CD4-positive, alpha-beta memory T cell (primary cell): Measurements from ENCODE around the gene C11orf91. TPM values are rescaled to one million over a fixed set of nuclear protein-coding genes. Genes with fewer than 3 reads are reported as not detected.

ENCODE experiments used
- CTCF ChIA-PET: fragments of 350-600 bp; sonication (Branson Sonifier 250); formaldehyde crosslinking; loops from one replicate; lab custom pipeline; 2021; ENCODE audit warnings: inconsistent platforms; ENCODE audit not compliant: partially characterized antibody; lab: Charles Lee
- POLR2A ChIA-PET: fragments of 350-600 bp; sonication (Branson Sonifier 250); formaldehyde crosslinking; loops from one replicate; lab custom pipeline; 2021; ENCODE audit not compliant: partially characterized antibody; lab: Charles Lee
- DNase-seq, 5 donors: peaks; one replicate each; pipeline versions ENCODE4 v3.0.0 to v3.0.0-alpha.2; 2020 to 2022; ENCODE audit warnings: mixed read lengths in 1 of 5
- H3K27ac ChIP-seq: one replicate; pipeline ENCODE4 v1.7.0; 2013; ENCODE audit warnings: low read depth, low read length
- H3K27me3 ChIP-seq: 2 replicates; pipeline ENCODE4 v1.7.0; 2013; ENCODE audit warnings: mild to moderate bottlenecking, low read length, moderate library complexity; ENCODE audit not compliant: insufficient read depth
- H3K36me3 ChIP-seq: 2 replicates; pipeline ENCODE4 v1.7.0; 2013; ENCODE audit warnings: mild to moderate bottlenecking, low read length, moderate library complexity; ENCODE audit not compliant: insufficient read depth
- H3K4me1 ChIP-seq: 2 replicates; pipeline ENCODE4 v1.7.0; 2013; ENCODE audit warnings: mild to moderate bottlenecking, low read length, moderate library complexity; ENCODE audit not compliant: insufficient read depth
- H3K4me3 ChIP-seq, 2 donors: one replicate each; pipeline ENCODE4 v1.7.0; 2013; ENCODE audit warnings: low read length in 2 of 2, mild to moderate bottlenecking in 1 of 2
- H3K9me3 ChIP-seq, 2 donors: one replicate each; pipeline ENCODE4 v1.7.0; 2013; ENCODE audit warnings: low read length in 2 of 2, control low read depth in 1 of 2; ENCODE audit not compliant: control insufficient read depth in 1 of 2
- H3K27ac Mint-ChIP-seq, 7 donors: one replicate each; pipeline ENCODE4 v1.8.0; 2020 to 2021; ENCODE audit warnings: mixed read lengths in 7 of 7, mild to moderate bottlenecking in 6 of 7, inconsistent platforms in 3 of 7, moderate library complexity in 3 of 7
- H3K27me3 Mint-ChIP-seq, 2 donors: one replicate each; pipeline ENCODE4 v1.8.0; 2020 to 2021; ENCODE audit warnings: mixed read lengths in 2 of 2
- H3K36me3 Mint-ChIP-seq, 2 donors: one replicate each; pipeline ENCODE4 v1.8.0; 2020 to 2021; ENCODE audit warnings: mixed read lengths in 2 of 2, inconsistent platforms in 1 of 2, mild to moderate bottlenecking in 1 of 2
- H3K4me1 Mint-ChIP-seq, 4 donors: one replicate each; pipeline ENCODE4 v1.8.0; 2020 to 2021; ENCODE audit warnings: mixed read lengths in 4 of 4, mild to moderate bottlenecking in 1 of 4
- H3K4me3 Mint-ChIP-seq, 8 donors: one replicate each; pipeline ENCODE4 v1.8.0; 2020 to 2021; ENCODE audit warnings: mixed read lengths in 8 of 8, mild to moderate bottlenecking in 7 of 8, moderate library complexity in 6 of 8, inconsistent platforms in 3 of 8
- H3K9me3 Mint-ChIP-seq, 8 donors: one replicate each; pipeline ENCODE4 v1.8.0; 2020 to 2021; ENCODE audit warnings: mixed read lengths in 8 of 8, mild to moderate bottlenecking in 5 of 8, inconsistent platforms in 3 of 8, moderate library complexity in 1 of 8
- intact Hi-C: fragments of 100-400 bp; cut with micrococcal nuclease; formaldehyde crosslinking; loops from one replicate; pipeline ENCODE4 v1.15.1; 2023
- polyA plus RNA-seq, 2 donors: library from polyadenylated mRNA; unstranded; fragments of 300-500 nt; fragmentation: Illumina TruSeq; gene quantifications; one replicate each; pipeline ENCODE4 v1.2.3, GENCODE V29; 2021
- total RNA-seq, 2 experiments: library from RNA; stranded (reverse); gene quantifications; one replicate each; pipeline ENCODE4 v1.2.3, GENCODE V29; 2021

Gene C11orf91
- total and polyA plus RNA-seq, 4 experiments from 2014 or later, result 0.49 TPM; not detected in 3

DNA sequence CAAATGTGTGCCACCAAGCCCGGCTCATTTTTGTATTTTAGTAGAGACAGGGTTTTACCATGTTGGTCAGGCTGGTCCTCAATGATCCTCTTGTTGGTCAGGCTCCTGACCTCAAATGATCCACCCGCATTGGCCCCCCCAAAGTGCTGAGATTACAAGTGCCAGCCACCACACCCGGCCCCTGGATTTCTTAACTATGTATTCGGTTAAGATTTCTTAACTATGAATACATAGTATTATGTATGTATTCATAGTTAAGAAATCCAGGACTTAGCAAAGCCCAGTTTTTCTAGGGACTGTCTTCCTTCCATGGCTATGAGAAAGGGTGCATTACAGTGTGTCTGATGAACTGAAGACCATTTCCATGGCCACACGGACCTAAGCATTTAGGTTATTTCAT, 1.7 kb downstream of the C11orf91 start:
- peaks cover 0 to 2% of the 10 kb centered on the region in 2 donors for H3K36me3 Mint-ChIP-seq
- H3K27me3 Mint-ChIP-seq, result peaks cover 5 to 13% of the 10 kb centered on the region in 2 donors
- DNase-seq, result no peak
- H3K27ac Mint-ChIP-seq, result peak overlapping the region in 1 of 7 donors; percentile 69
- H3K9me3 ChIP-seq, result no peaks in the 10 kb centered on the region
- peaks cover 11 to 22% (median 19%) of the 10 kb centered on the region in 4 donors for H3K4me1 Mint-ChIP-seq
- CTCF ChIA-PET, result interaction anchor here (1.3 kb wide), 1 partner anchor 44 kb away, joined by 3 read pairs; no protein-coding TSS in a partner anchor
- intact Hi-C loops, result no loop called here
- H3K4me3 ChIP-seq, result no peak overlapping the region
- no peaks in the 10 kb centered on the region for H3K9me3 Mint-ChIP-seq
- peak overlapping the region in 2 of 8 donors; percentile 68 to 78 for H3K4me3 Mint-ChIP-seq
- H3K27ac ChIP-seq, result no peak overlapping the region
- POLR2A ChIA-PET, result interaction anchor here (4.5 kb wide), 1 partner anchor 37 kb away, joined by 33 read pairs; the partner anchor contains the start of gene CD59
- H3K27me3 ChIP-seq, result no peaks in the 10 kb centered on the region
- peaks cover 15% of the 10 kb centered on the region for H3K4me1 ChIP-seq
- no peaks in the 10 kb centered on the region for H3K36me3 ChIP-seq

DNA sequence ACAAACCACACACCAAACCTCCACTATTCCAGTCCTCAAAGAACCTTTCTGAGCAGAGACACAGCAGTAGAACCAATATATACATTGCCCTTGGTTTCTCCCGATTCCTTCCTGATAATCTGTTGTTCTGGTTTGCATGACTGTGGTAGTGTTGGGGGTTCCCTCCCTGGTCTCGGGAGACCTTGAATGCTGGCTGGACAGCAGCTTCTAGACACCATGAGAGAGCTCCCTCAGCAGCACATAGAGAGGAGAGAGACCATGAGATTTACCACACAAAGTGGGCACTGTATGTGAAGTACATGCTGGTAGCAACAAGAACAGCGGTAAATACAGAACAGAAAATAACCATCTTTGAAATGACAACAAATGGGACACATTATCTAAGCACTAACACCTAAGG, 2.6 kb downstream of the C11orf91 start:
- no peaks in the 10 kb centered on the region for H3K9me3 Mint-ChIP-seq
- CTCF ChIA-PET, result no interaction called here
- POLR2A ChIA-PET, result interaction anchor here (0.5 kb wide), 1 partner anchor 172 kb away, joined by 3 read pairs; no protein-coding TSS in a partner anchor
- DNase-seq, result no peak
- Histone ChIP-seq H3K36me3 (no peaks in the 10 kb centered on the region), H3K9me3 (no peaks in the 10 kb centered on the region), H3K4me3 (no peak overlapping the region), H3K27ac (no peak overlapping the region), H3K4me1 (peaks cover 15% of the 10 kb centered on the region), H3K27me3 (no peaks in the 10 kb centered on the region)
- peaks cover 11 to 22% (median 19%) of the 10 kb centered on the region in 4 donors for H3K4me1 Mint-ChIP-seq
- H3K4me3 Mint-ChIP-seq, result peak overlapping the region in 2 of 8 donors; percentile 8 to 27
- intact Hi-C loops, result no loop called here
- H3K27ac Mint-ChIP-seq, result no peak overlapping the region
- H3K36me3 Mint-ChIP-seq, result peaks cover 0 to 2% of the 10 kb centered on the region in 2 donors
- peaks cover 5 to 16% of the 10 kb centered on the region in 2 donors for H3K27me3 Mint-ChIP-seq

DNA sequence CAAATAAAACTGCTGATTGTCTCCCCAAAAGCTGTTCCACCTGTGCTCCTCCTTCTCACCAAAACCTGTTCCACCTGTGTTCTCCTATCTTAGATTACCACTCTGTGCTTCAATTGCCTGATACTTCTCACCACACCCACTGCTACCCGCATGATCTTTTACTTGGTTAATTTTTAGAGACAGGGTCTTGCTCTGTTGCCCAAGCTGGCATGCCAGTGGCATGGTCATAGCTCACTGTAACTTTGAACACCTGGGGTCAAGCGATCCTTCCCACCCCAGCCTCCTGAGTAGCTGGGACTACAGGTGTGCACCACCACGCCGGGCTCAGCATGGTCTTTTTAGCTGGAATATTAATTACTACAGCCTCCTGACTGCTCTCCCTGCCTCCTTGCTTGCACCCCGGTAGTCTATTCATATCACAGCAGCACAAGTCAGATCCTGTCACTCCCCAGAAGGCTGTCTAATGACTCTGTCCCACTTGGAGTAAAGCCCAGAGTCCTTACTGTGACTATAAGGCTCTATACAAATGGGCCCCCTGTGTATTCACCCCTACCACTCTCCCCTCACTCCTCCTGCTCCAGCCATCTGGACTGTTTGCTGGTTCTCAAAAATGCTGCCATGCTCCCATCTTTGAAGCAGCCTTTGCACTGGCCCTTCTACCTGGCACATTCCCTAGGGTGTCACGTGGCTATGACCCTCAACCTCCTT, 3.5 kb downstream of the C11orf91 start:
- Mint-ChIP-seq H3K4me1 (peaks cover 11 to 22% (median 19%) of the 10 kb centered on the region in 4 donors), H3K27ac (no peak overlapping the region), H3K9me3 (no peaks in the 10 kb centered on the region), H3K36me3 (peaks cover 0 to 2% of the 10 kb centered on the region in 2 donors), H3K27me3 (peaks cover 5 to 16% of the 10 kb centered on the region in 2 donors), H3K4me3 (no peak overlapping the region)
- Histone ChIP-seq H3K27ac (no peak overlapping the region), H3K4me3 (no peak overlapping the region), H3K4me1 (peaks cover 15% of the 10 kb centered on the region), H3K36me3 (no peaks in the 10 kb centered on the region), H3K9me3 (no peaks in the 10 kb centered on the region), H3K27me3 (no peaks in the 10 kb centered on the region)
- ChIA-PET CTCF (no interaction called here), POLR2A (no interaction called here)
- no peak for DNase-seq
- intact Hi-C loops, result no loop called here

GRCh38 chr11:33696411-33696810, 4.2 kb downstream of the C11orf91 start:
- Mint-ChIP-seq H3K4me3 (no peak overlapping the region), H3K9me3 (no peaks in the 10 kb centered on the region), H3K36me3 (peaks cover 0 to 2% of the 10 kb centered on the region in 2 donors), H3K4me1 (peaks cover 10 to 19% (median 16%) of the 10 kb centered on the region in 4 donors), H3K27ac (no peak overlapping the region), H3K27me3 (peaks cover 5 to 16% of the 10 kb centered on the region in 2 donors)
- no peak for DNase-seq
- ChIA-PET POLR2A (no interaction called here), CTCF (no interaction called here)
- Histone ChIP-seq H3K4me3 (no peak overlapping the region), H3K27me3 (no peaks in the 10 kb centered on the region), H3K36me3 (no peaks in the 10 kb centered on the region), H3K4me1 (peaks cover 12% of the 10 kb centered on the region), H3K27ac (no peak overlapping the region), H3K9me3 (no peaks in the 10 kb centered on the region)
- intact Hi-C loops, result no loop called here

DNA sequence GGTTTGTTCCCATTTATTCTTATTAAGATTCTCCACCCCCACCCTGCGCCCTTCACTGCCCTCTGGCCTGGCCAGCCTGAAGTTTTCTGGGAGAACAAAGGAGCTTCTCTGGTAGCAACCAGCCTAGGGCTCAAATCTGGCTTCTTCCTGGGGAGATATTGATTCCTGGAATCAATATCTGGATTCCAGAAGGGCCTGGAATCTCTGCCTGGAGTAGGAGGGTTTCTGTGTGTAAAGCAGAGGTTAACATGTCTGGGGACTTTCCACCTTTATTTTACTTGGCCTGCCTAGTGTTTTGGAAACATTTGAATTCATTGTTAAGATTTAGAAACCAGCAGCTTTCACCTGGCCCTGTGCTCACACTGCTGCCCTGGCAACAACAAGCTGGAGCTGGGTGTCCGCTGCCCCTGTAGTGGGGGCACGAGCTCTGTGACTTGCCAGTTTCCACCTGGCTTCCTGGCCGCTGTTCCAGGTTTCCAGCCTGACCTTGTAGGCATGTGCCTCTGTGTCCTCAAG, 5.5 kb downstream of the C11orf91 start:
- DNase-seq, result no peak
- Histone ChIP-seq H3K4me1 (peaks cover 5% of the 10 kb centered on the region), H3K9me3 (no peaks in the 10 kb centered on the region), H3K4me3 (no peak overlapping the region), H3K36me3 (no peaks in the 10 kb centered on the region), H3K27me3 (no peaks in the 10 kb centered on the region), H3K27ac (no peak overlapping the region)
- ChIA-PET CTCF (interaction anchor here (1.0 kb wide), 1 partner anchor 47 kb away, joined by 3 read pairs; no protein-coding TSS in a partner anchor), POLR2A (no interaction called here)
- no peaks in the 10 kb centered on the region for H3K9me3 Mint-ChIP-seq
- H3K27me3 Mint-ChIP-seq, result peaks cover 5 to 20% of the 10 kb centered on the region in 2 donors
- intact Hi-C loops, result no loop called here
- H3K27ac Mint-ChIP-seq, result no peak overlapping the region
- H3K4me1 Mint-ChIP-seq, result peaks cover 5 to 13% (median 8%) of the 10 kb centered on the region in 4 donors
- H3K4me3 Mint-ChIP-seq, result no peak overlapping the region
- no peaks in the 10 kb centered on the region for H3K36me3 Mint-ChIP-seq

DNA sequence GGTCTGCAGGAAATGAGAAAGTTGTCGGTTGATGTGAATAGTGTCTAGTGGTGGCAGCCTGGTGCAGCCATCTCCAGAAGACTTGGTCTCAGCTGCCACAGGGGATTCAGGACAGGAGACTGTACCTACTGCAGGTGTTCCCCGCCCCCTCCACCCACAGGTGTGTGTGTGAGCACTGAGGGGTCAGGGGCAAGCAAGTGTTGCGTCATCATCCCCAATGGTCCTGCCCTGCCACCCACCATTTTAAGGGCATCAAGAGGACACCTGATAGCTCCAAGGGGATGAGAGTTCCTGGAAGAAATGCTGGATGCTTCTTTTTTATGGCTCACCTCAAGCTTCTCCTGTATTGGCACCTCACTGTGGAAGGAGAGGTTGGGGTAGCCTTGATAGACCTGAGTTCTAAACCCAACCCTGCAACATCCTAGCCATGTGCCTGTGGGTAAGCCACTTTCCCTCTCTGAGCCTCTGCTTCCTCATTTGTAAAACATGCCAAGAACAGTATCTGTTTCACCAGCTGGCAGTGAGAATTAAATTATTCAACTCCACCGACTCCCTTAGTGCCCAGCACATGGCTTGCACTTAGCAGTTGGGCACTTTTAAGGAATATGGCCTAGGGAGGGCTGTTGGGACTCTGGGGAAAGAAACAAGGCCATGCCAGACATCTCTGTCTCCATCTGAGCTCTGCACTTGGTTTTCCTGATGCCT, 6.1 kb downstream of the C11orf91 start:
- Mint-ChIP-seq H3K27me3 (peaks cover 5 to 20% of the 10 kb centered on the region in 2 donors), H3K27ac (no peak overlapping the region), H3K36me3 (no peaks in the 10 kb centered on the region), H3K4me1 (peaks cover 2 to 8% (median 3%) of the 10 kb centered on the region in 4 donors), H3K9me3 (no peaks in the 10 kb centered on the region), H3K4me3 (peak overlapping the region in 1 of 8 donors; percentile 34)
- Histone ChIP-seq H3K9me3 (no peaks in the 10 kb centered on the region), H3K27ac (no peak overlapping the region), H3K4me1 (no peaks in the 10 kb centered on the region), H3K27me3 (no peaks in the 10 kb centered on the region), H3K4me3 (no peak overlapping the region), H3K36me3 (no peaks in the 10 kb centered on the region)
- intact Hi-C loops, result no loop called here
- ChIA-PET POLR2A (no interaction called here), CTCF (interaction anchor here (1.0 kb wide), 1 partner anchor 48 kb away, joined by 3 read pairs; no protein-coding TSS in a partner anchor)
- no peak for DNase-seq

GRCh38 chr11:33692541-33692940, 8.1 kb downstream of the C11orf91 start:
- H3K36me3 Mint-ChIP-seq, result no peaks in the 10 kb centered on the region
- H3K27ac Mint-ChIP-seq, result no peak overlapping the region
- POLR2A ChIA-PET, result no interaction called here
- no peak overlapping the region for H3K4me3 Mint-ChIP-seq
- Histone ChIP-seq H3K27me3 (no peaks in the 10 kb centered on the region), H3K4me3 (no peak overlapping the region), H3K9me3 (no peaks in the 10 kb centered on the region), H3K36me3 (no peaks in the 10 kb centered on the region), H3K27ac (no peak overlapping the region), H3K4me1 (no peaks in the 10 kb centered on the region)
- H3K4me1 Mint-ChIP-seq, result peaks cover 0 to 8% (median 3%) of the 10 kb centered on the region in 4 donors
- CTCF ChIA-PET, result no interaction called here
- no peak for DNase-seq
- intact Hi-C loops, result no loop called here
- peaks cover 0 to under 1% (median 0%) of the 10 kb centered on the region in 8 donors for H3K9me3 Mint-ChIP-seq
- H3K27me3 Mint-ChIP-seq, result peaks cover 5 to 26% of the 10 kb centered on the region in 2 donors
